NOMO-1 treated with DMSO at 0.1 percent for 48 hours (cell line): Measurements from ENCODE around the gene CST3.
A peak's percentile ranks its signal among the peaks of the same experiment; 100 is the strongest.

Experiments
- DNase-seq: peaks from one replicate; lab custom pipeline; 2025; ENCODE audit not compliant: unreplicated experiment; lab: John Stamatoyannopoulos, UW

The CST3 gene

DNA sequence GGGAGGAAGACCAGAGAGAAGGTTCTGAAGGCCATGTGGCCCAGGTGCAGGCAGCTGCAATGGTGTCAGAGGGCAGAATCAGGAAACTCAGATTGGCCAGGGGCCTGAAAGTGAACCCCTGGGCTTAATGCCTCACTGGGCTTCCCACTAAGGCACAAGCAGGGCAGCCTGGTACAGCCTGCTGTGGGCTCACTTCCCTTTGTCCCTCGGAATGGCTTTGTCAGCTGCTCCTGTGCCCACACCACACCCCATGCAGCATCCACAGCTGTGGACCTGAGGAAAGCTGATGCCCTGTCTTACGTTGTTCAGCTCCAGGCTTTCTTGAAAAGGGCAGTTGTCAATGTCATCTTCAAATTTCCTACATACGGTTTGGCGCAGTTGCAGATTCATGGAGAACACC, 34.4 kb downstream of the CST3 start:
- DNase-seq = no peak

DNA sequence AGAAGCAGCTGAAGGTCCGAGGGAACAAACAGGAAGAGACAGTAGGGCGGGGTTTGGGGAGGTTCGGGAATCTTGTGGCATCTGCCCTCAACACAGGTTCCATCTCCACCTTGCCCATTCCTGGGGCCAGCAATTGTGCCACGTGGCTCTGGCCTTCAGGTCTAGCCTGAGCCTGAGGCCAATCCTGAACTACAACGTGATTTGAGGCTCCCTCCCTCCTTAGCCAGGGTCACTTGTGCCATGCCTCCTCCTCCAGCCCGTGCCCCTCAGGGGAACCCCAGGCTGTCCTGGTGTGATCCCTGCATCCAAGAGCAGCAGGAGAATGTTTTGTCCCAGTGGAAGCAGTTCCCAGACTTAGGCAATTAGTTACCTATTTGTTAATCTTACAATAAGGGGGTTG, 35.1 kb downstream of the CST3 start:
- DNase-seq = no peak

DNA sequence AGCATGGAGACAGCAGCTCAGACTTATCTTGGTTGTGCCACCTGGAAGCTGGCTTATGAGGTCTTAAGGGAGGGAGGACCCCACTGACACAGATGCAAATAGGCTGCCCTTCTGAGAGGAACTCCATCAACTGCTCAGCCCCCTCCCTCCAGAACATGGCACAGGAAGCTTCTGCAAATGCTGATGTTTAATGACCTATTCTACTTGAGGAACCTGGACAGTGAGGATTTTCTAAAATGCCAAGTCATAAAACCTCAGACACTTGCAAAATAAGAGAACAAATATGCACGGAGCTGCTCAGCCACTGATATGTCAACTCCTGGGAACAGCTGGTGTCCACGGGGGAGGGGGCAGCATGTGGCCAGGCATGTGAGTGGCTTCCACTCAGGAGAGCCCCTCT, 35.5 kb downstream of the CST3 start:
- DNase-seq = peak; percentile 87

DNA sequence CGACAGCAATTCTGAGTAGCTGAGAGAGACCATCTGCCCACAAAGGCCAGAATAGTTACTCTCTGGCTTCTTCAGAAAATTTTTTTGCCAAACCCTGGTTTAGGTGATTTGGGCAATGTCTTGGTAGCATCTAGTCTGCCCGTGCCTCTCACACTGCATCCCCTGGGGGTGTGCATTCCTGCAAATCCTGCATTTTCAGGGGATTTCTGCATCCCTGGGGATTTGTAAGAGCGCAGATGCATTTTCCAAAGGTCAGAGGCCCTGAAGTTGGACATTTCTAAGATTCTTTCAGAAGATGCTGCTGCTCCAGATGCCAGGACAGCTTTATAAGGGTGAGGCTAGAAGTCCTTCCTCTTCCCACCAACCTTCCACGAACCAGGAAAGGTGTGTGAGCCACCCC, 36.0 kb downstream of the CST3 start:
- no peak for DNase-seq

DNA sequence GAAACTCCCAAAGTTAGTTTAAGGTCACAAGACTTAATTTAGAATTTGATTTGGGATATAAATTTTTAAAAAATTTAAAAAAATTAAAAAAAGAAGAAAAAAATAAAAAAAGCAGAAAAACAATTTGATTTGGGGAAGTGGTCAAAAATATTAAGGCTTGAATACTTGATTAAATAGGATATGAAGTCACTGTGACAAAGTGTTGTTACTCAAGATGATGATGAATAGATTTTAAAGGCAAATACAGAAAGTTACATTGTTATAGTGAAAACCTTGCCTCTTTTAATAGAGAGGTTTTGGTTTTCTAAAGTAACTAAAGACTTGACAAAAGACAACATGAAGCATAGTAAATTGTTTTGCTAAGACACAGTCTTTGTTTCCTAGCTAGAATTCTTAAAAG, 39.3 kb downstream of the CST3 start:
- peak; percentile 19 for DNase-seq

DNA sequence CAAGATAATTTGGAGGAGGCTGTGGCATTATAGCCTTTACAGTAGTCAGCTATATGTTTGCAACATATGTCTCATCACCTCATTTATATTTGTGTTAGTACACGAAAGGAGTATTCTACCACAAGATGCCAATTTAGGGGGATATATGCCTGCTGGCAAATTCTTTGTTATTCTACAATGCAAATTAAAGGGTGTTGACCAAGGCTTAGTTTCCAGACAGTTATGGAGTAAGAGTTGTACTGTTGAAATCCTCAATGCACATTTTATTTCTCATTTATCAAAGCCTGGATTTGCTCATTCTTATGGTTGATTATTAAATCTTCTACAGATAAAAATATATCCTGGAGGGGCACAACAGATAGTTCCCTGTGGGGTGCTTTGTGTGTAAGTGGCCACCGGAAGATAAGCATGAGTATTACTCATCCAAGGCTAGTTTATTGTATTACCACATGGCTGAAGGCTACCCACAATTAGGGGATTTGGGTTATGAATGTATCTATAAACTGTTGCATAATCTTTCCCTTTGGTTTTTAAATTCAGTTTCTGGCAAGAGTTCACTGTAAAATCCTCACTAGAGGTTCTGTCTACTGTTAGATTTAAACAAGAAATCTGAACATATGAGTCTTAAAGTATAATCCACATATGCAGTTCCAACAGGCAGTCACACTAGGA, 41.0 kb downstream of the CST3 start:
- peak; percentile 54 for DNase-seq

DNA sequence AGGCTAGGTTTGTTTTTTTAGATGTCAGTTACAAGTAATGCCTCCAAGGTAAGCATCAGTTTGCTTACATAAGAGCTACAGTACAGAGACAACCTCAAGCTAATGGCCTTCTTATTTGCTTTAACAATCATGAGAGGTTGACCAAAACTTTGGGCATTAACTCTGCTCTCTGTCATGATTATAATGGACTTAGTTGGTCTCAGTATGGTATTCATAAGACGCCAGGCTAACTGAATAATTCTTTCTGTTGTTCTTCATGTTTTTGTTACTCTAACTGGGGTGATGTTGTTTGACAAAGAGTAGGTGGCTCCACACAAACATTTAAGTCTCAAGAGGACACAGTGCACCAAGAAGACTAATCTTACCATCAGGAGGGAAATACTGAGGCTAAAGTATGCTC, 41.8 kb downstream of the CST3 start:
- DNase-seq = no peak

DNA sequence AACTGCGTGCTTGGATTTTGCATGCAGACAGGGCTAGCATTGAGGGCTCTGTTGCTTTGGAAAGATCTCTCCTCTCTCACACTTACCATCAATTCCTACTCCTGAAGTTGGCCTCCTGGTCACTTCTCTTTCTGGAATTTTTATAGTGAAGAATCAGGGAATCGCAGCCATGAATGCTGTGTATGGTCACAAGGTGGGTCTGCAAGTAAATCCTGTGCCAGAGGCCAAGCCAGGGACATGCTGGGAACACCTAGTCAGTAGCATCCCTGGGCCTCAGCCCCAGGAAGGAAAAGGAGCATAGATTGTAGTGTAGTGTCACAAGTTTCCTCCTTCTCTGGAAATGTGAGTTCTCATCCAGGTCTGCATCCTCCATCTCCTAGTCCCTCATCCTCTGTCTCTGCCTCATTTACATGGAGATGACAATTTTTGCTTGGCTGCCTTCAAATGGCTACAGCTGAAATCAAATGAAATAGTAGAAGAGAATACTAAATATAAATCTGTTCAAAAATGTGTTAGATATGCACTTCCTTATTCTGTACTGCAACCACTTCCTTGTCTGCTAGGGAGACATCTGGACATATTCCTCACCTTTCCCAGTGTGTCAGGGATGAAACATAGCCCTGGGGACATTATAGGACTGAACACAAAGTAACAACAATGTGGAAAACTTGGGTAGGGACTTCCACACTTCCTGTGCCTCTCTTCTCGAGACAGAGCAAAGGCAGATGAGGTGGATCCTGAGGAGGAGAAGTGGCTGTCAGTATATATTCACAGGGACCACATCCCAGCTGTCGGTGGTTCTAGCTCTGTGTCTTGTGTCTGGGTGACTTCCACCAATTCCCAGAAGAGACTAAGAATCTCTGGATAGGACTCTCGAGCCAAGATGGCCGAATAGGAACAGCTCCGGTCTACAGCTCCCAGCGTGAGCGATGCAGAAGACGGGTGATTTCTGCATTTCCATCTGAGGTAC, 49.0 kb downstream of the CST3 start:
- DNase-seq = peak; percentile 41

DNA sequence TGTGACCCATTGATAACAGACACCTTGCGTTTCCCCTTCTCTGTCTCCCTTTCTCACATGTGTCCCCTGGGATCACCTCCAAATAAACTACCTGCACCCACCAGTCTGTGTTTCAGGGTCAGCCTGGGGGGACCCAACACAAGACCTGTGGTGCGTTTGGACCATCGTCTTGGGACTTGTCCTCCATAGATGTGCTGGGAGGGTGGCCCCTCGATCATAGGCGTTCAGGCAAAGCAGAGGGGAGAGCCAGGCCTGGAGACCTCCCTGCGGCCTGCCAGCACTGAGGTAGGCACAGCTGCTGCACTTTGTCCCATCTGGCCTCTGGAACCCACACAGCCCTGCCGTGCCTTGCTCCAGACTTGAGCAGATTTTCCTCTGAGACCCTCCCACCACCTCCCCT, 50.1 kb downstream of the CST3 start:
- DNase-seq = no peak

DNA sequence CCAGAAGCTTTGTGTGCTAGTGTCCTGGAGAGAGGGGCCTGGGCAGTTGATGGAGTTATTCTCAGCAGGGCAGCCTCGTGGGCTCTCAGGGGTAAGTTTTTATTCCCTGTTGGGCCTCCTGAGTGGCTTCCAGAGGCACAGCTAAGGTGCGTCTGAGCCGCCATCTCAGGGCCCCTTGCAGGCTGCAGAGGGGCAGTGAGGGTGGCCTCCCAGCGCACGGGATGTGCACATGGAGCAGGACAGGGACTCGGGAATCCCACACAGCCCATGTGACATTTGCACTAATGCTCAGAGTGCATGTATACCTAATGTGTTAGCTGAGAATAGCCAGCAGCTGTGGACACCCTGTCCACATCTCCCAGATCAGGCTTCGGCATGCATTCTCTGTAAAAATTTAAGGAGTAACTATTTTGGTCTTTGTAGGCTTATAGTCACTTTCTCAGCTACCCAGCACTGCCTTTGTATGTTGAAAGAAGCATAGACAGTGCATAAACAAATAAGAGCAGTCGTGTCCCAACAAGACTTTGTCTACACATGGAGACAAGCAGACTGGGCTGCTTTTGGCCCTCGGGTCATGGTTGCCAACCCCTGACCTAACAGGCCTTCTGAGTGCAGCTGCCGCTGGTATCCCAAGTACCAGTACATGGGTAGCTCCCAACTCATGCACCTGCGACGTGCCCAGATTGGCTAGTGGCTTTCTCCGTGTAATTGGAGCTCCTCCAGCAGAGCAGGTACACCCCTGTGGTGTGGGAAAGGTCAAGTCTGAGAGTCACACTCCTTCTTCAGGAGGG, 50.8 kb downstream of the CST3 start:
- DNase-seq = no peak

DNA sequence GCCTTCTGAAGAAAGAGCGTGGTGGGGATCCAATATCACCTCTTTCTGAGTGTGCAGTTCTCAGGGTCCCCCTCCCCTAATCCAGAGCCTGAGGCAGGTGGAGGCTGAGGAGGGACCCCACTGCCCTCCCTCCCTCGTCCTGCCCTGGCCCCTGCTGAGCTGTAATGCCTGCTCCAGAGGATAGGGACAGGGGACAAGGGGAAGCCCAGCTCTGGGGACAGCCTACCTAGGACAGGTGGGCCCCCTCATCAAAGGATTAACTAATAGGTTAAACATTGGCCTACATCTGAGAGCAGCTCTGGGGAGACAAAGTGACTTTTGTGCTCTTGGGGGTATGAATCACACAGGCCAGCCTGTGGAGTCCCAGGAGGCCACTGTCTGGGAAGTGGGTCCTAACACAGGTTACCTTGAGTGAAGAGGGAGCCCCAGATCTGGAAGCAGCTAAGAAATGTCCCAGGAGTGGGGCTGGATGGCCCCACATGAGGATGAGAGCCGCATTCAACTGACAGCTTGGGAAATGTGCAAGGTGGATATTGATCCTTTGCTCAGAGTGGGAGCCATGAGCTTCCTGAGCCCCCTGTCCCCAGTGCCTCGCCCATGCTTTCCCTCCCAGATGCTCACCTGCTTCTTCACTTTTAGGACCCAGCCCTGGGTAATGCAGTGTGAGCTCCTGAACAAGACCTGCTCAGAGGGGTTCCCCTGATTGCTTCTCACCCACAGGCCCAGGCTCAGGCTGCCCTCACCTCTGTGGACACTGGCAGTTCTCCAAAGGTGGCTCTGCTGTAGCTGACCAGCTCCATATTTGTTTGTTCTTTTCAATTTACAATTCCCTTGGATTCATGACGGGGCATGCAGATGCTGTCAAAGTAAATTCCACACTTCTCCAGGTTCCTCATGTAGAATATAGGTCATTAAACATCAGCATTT, 51.7 kb downstream of the CST3 start:
- DNase-seq = no peak

DNA sequence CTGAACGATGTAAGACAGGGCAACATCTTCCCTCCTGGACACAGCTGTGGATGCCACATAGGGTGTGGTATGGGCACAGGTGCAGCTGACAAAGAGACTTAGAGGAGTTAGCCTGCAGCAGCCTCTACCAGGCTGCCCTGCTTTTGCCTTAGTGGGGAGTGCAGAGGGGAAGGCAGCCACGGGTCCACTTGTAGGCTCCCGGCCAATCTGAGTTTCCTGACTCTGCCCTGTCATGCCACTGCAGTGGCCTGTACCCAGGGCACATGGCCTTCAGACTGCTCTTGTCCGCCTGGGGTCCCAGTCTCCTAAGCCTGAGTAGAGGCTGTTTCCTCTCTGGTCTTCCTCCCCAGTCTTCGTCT, 52.3 kb downstream of the CST3 start:
- DNase-seq = no peak

DNA sequence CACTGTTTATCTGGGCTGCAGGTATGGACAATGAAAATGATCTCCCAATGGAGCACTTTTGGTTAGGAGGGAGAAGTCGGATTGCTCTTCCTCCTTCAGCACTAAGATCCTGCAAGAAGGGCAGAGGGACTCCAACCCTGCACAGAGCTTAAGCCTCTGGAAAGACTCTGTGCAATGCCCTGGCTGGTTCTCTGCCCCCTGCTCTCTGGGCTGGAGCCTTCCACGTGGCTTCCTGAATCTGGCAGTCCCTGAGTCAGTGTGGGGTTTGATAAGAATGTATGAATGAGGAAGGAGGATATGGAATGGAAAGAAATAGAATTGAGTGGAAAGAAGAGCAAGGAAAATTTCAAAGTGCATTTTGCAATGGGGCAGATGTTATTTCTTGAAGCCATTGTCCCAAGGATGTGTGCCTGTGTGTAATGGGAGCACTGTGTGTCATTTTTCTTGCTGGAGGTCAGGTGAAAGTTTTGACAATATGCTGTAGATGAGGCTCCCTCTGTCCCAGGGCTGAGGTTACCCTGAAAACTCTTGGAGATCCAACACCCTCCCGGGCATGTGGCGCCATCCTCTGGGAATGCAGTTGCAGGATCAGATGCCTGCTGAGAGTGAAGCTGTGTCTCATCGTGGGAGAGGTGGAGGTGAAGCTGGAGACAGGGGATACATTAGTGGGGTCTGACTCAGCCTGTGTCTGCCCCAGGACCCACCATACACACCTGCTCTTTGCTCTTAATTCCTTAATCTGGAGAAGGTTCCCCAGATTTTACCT, 53.1 kb downstream of the CST3 start:
- DNase-seq = no peak
